NOMO-1 (cell line): Measurements from ENCODE around the gene GRM8.
"Not testable (repeated sequence)": the region's sequence is repeated elsewhere in the genome, so short reads cannot be mapped to it uniquely, and the experiment has no call there.

Experiments
- DNase-seq, 2 experiments: peaks; one replicate each; lab custom pipeline; 2025; ENCODE audit not compliant: unreplicated experiment in 2 of 2; lab: John Stamatoyannopoulos, UW

Gene GRM8

GRCh38 chr7:126685596-126685995 lies 567.1 kb downstream of the GRM8 start:
- DNase-seq = no peak

- DNase-seq = no peak
Measured at GRCh38 chr7:126685018-126685573, 567.6 kb downstream of the GRM8 start.

- no peak for DNase-seq
Measured at GRCh38 chr7:126682176-126682575, 570.6 kb downstream of the GRM8 start.

- DNase-seq = not testable (repeated sequence)
Measured at GRCh38 chr7:126668762-126669161, 584.0 kb downstream of the GRM8 start.

GRCh38 chr7:126668367-126668752 lies 584.4 kb downstream of the GRM8 start:
- DNase-seq = no peak

GRCh38 chr7:126667742-126668366 lies 584.9 kb downstream of the GRM8 start:
- DNase-seq = no peak

- no peak for DNase-seq
Measured at GRCh38 chr7:126662856-126663255, 589.9 kb downstream of the GRM8 start.

- DNase-seq = no peak
Measured at GRCh38 chr7:126659124-126659523, 593.6 kb downstream of the GRM8 start.

- no peak for DNase-seq
Measured at GRCh38 chr7:126658684-126659083, 594.1 kb downstream of the GRM8 start.

GRCh38 chr7:126657599-126658358 lies 595.0 kb downstream of the GRM8 start:
- peak in 1 of 2 experiments; percentile 6 for DNase-seq

GRCh38 chr7:126657137-126657536 lies 595.6 kb downstream of the GRM8 start:
- no peak for DNase-seq

GRCh38 chr7:126656165-126656564 lies 596.6 kb downstream of the GRM8 start:
- DNase-seq = no peak

- DNase-seq = no peak
Measured at GRCh38 chr7:126637538-126637937, 615.2 kb downstream of the GRM8 start.

GRCh38 chr7:126635545-126635944 lies 617.2 kb downstream of the GRM8 start:
- DNase-seq = no peak

GRCh38 chr7:126608339-126608776 lies 644.4 kb downstream of the GRM8 start:
- no peak for DNase-seq

GRCh38 chr7:126606331-126606730 lies 646.4 kb downstream of the GRM8 start:
- no peak for DNase-seq

GRCh38 chr7:126605553-126605952 lies 647.2 kb downstream of the GRM8 start:
- DNase-seq = no peak

- no peak for DNase-seq
Measured at GRCh38 chr7:126605056-126605455, 647.7 kb downstream of the GRM8 start.

GRCh38 chr7:126589068-126589684 lies 663.6 kb downstream of the GRM8 start:
- no peak for DNase-seq

GRCh38 chr7:126578338-126578737 lies 674.4 kb downstream of the GRM8 start:
- DNase-seq = no peak
